GM19043 (cell line): ENCODE results near the gene OR2T27.
A peak's percentile ranks its signal among the peaks of the same experiment; 100 is the strongest.
"Not testable (repeated sequence)": the region's sequence is repeated elsewhere in the genome, so short reads cannot be mapped to it uniquely, and the experiment has no call there.

Source experiments
- ATAC-seq: cut with Tn5 transposase; IDR thresholded peaks from one replicate; pipeline ENCODE4 v1.9.1; 2021; ENCODE audit warnings: low read depth; ENCODE audit not compliant: unreplicated experiment

OR2T27 gene

GRCh38 chr1:248641583-248641982, 13.7 kb downstream of the OR2T27 start:
- peak; percentile 6 for ATAC-seq

DNA sequence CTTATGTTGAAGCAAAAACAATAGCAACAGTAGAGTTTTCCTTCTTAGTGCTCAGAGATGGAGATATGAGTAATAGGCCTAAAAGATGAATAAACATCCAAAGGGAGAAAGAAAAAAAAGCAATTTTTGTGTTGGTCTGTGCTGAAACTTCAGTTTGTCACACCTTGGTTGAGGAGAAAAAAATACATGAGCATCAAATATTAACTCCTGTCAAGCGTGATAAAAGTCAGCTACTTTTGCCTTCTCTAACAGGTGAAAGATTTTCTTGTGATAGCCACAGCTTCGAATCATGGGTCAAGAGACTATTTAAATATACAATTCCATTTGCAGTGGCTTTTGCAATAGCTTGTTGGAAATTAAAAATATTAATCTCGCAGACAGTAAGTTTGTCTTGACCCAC, 14.4 kb downstream of the OR2T27 start:
- ATAC-seq, result peak; percentile 40

DNA sequence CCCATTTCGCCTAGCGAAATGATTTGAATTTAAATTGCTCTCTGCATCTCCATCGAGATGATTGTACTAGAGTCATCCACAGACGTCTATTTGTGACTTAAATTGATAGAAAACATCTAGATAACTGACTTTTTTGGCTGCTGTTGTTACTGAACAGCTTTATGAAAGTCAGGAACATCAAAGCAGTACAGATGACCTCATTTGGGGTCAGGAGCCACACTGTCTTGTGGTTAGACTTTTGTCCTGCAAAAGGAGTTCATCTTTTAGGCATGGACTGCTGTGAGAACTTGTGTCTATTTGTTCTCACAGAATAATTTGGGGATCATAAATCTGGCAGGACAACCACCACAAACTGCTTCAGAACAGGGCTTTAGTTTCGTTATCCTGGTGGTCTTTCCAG, 15.7 kb downstream of the OR2T27 start:
- ATAC-seq, result peak; percentile 20

- ATAC-seq, result not testable (repeated sequence)
Measured at GRCh38 chr1:248636612-248637011, 18.7 kb downstream of the OR2T27 start.

DNA sequence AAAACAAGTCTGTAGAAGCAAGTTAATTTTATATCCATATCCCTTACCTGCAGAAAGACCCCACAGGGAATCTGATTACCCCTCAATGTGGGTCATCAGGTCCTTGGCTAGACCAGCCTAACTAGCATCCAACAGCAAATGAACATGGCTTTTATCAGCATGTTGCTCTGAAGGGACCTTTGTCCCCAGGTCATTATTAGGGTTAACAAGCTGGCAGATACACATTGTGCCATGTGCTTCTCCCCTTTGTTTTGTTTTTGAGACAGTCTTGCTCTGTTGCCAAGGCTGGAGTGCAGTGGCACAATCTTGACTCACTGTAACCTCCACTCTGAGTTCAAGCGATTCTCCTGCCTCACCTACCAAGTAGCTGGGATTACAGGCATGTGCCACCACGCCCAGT, 20.3 kb downstream of the OR2T27 start, which contains the start of gene OR2T11:
Gene OR2T11, minus strand, starts transcription at position 101 of the 400 bp plus-strand sequence. CDS start 7,963 bp downstream, outside the sequence.
- not testable (repeated sequence) for ATAC-seq

DNA sequence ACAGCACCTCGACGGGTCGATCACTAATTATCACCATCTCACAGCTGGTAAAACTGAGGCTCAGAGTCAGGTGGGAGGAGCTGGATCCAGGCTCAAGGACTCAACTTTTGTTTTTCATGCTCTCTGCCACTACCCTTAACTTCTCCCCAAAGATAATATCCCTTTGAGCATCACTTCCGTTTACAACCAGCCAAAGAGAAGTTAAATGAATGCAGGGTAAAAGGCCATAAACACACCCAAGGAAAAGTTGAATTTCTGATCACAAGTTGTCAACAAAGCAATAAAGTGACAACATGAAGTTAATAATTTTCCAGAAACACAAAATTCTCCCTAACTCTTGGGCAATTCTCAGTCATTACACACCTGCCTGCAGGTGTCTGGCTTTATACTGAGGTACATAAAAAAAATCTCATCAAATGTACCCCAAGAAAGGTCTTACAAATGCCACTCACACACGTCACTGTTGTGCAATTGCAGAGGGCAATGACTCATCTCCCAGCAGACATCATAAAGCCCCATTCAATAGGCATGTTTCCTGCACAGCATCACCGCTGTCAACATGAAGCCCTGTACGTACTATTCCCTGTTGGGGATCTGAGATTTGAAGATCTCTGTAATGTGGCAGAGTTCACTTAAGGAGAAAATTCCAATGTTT, 23.8 kb downstream of the OR2T27 start:
- no peak for ATAC-seq

DNA sequence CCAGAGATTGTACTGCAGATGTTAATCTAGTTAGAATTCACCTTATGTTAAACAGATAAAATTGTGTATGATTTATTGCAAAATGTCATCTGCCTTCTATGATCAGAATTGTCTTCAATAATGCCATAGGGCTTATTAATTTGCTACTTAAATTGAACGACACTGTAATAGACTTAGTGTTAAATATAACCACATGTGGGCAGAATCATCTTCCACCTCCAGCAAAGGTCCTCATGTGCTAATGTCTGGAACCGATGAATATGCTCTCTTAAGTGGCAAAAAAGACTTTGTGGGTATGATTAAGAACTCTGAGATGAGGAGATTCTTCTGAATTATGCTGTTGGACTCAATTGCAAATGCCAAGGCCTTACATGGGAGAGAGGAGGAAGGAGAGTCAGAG, 24.8 kb downstream of the OR2T27 start:
- ATAC-seq, result no peak

DNA sequence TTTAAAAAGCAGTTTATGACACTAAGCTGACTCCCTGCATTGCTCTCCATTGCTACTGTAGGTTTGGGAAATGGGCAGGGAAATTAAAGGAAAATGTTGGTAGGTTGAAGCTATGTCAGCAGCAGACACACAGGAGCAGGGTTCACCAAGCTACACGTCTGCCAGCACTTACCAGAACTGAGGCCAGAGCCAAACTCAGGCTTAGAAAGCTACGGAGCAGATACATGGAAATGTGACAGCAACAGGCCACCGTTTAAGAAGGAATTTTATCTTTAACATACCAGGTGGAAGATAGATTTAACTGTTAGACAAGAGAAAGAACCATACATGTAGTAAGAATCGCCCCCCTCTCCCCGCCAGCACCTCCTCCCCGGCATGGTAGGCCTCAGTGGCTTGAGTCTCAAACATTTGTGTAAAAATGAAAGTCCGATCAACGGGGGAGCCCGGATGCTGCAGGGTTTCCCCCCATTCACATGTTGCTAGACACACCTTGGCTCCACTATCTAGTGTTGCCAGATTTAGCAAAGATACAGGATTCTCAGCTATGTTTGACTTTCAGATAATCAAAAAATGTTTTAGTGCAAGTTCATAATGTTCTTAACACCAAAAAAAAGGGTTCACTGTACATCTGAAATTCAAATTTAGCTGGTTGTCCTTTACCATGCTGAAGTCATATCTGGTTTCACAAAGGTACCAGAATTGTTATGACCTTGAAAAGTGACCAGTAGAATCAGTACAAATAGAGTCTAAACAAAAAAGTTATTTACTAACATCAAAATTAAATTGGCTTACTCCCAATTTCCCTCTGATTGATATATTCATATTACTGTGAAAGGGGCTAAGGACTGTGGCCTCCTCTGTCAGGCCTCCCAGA, 27.1 kb downstream of the OR2T27 start:
- ATAC-seq, result peak; percentile 69

GRCh38 chr1:248625971-248626370, 29.4 kb downstream of the OR2T27 start:
- no peak for ATAC-seq

GRCh38 chr1:248625166-248625565, 30.2 kb downstream of the OR2T27 start:
- ATAC-seq, result no peak

DNA sequence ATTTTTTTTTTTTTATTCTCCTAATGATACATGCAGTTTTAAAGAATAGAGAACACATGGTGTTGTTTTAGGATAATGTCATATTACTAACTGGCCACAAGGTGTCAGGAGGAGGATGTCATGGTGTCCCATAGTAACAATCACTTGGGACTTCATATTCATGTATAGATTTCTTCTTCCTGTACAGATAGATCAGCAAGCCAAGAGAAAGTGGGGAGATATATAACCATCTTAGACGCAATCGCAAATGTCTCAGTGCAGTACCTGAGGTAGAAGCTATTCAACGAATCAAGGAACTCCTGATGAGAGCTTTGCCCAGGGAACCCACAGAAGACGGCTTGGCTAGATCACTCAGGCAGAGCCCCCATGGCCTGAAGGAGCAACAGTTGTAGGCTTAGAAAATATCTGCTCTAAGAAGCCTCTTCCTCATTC, 32.7 kb downstream of the OR2T27 start:
- ATAC-seq, result peak; percentile 85

- ATAC-seq, result no peak
Measured at GRCh38 chr1:248621770-248622169, 33.6 kb downstream of the OR2T27 start.

GRCh38 chr1:248618878-248619277, 36.5 kb downstream of the OR2T27 start:
- no peak for ATAC-seq

DNA sequence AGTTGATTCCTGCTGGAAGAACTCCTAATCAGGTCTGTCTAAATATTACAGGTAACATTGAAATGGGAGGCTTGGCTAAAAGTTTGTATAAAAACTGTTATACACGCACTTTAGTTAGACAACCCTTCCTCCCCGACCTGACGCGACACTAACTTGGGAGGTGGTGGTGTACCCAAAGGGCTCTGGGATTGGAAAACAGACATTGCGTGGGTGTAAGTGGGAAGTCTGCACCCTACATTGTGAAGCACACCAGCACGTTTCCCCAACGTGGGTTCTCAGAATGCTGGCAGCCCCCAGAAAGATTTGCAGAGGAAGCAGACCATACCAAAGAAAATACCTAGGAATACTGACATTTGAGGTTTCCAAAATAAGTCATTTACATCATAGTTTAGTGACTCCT, 37.2 kb downstream of the OR2T27 start:
- ATAC-seq, result no peak

DNA sequence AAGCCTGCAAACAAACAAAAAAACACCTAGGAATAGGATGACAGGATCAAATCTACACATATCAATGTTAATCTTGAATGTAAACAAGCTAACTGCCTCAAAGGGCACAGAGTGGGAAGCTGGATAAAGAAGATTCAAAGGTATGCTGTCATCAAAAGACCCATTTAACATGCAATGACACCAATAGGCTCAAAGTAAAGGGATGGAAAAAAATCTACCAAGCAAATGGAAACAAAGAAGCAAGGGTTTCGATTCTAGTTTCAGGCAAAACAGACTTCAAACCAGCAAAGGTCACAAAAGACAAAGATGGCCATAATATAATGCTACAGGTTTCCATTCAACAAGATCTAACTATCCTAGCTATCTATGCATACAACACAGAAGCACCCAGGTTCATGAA, 41.6 kb downstream of the OR2T27 start:
- no peak for ATAC-seq

- ATAC-seq, result no peak
Measured at GRCh38 chr1:248611883-248612414, 43.4 kb downstream of the OR2T27 start.

- ATAC-seq, result no peak
Measured at GRCh38 chr1:248610301-248610700, 45.0 kb downstream of the OR2T27 start.
